Adrenal gland (tissue), 5 donors: ENCODE data around the gene PIP5KL1.

Experiments used
- POLR2A ChIP-seq, 2 donors: fragments of 450-650 bp; IDR thresholded peaks; one replicate each; pipeline ENCODE4 v1.6.1; 2017; ENCODE audit warnings: antibody characterized with exemption in 2 of 2, mild to moderate bottlenecking in 2 of 2, moderate library complexity in 1 of 2
- TF ChIP-seq, protein P1 (sequence below), 6 experiments: fragments of 450-650 bp in 4 of 6; fragments of 200-600 bp in 2 of 6; sonication (generic) in 1 of 6; IDR thresholded peaks; 1 replicate in 5 of 6; 2 replicates in 1 of 6; pipeline versions ENCODE4 v1.5.1 to v1.8.0; 2016 to 2021; ENCODE audit warnings: antibody characterized with exemption in 6 of 6, mild to moderate bottlenecking in 2 of 6, moderate library complexity in 1 of 6
- donor health status: DM: no; HTN: no; CAD: no.

DNA sequence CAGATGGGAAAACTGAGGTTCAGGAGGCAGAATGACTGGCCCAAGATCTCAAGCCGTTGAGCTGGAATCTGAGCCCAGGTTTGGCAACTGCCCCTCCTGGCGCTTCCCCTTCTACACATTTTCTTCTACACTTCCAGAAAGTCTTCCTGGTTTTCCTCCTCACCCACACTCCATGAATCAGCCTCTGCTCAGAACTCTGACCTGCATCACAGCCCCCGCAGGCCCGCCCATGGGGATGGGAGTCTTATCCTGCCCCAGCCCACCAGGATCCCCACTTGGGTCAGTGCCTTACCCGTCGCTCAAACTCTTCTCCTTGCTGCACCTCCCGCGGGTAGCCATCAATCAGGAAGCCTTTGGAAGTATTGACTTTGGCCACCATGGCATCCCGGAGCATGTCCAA, 59.0 kb downstream of the PIP5KL1 start:
- TF ChIP-seq, protein P1, sequence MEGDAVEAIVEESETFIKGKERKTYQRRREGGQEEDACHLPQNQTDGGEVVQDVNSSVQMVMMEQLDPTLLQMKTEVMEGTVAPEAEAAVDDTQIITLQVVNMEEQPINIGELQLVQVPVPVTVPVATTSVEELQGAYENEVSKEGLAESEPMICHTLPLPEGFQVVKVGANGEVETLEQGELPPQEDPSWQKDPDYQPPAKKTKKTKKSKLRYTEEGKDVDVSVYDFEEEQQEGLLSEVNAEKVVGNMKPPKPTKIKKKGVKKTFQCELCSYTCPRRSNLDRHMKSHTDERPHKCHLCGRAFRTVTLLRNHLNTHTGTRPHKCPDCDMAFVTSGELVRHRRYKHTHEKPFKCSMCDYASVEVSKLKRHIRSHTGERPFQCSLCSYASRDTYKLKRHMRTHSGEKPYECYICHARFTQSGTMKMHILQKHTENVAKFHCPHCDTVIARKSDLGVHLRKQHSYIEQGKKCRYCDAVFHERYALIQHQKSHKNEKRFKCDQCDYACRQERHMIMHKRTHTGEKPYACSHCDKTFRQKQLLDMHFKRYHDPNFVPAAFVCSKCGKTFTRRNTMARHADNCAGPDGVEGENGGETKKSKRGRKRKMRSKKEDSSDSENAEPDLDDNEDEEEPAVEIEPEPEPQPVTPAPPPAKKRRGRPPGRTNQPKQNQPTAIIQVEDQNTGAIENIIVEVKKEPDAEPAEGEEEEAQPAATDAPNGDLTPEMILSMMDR (IDR thresholded peaks at IDR 0.05) = no peak
- no peak for TF ChIP-seq POLR2A (IDR thresholded peaks at IDR 0.05)
